ENCODE data around the gene CYTH4. TPM values are rescaled to one million over a fixed set of nuclear protein-coding genes. Genes with fewer than 3 reads are reported as not detected.

The CYTH4 gene
- total RNA-seq, 2 donors from 2014 or later: 50.8 to 78.0 TPM

GRCh38 chr22:37343863-37344734, 61.8 kb downstream of the CYTH4 start:
- Histone ChIP-seq H3K4me3 (no peak overlapping the region), H3K9me3 (no peaks in the 10 kb centered on the region), H3K4me1 (ENCODE audit: control insufficient read depth in 1 of 2, low read depth in 2 of 2) (no peaks in the 10 kb centered on the region), H3K36me3 (no peaks in the 10 kb centered on the region), H3K27me3 (replicated peaks; ENCODE audit: insufficient read depth) (no peaks in the 10 kb centered on the region), H3K27ac (no peak overlapping the region)
- no peak for ATAC-seq (ENCODE audit: insufficient number of reproducible peaks, low FRiP score, low read depth)
- DNase-seq (ENCODE audit: low spot score): no peak
- TF ChIP-seq, protein P1, sequence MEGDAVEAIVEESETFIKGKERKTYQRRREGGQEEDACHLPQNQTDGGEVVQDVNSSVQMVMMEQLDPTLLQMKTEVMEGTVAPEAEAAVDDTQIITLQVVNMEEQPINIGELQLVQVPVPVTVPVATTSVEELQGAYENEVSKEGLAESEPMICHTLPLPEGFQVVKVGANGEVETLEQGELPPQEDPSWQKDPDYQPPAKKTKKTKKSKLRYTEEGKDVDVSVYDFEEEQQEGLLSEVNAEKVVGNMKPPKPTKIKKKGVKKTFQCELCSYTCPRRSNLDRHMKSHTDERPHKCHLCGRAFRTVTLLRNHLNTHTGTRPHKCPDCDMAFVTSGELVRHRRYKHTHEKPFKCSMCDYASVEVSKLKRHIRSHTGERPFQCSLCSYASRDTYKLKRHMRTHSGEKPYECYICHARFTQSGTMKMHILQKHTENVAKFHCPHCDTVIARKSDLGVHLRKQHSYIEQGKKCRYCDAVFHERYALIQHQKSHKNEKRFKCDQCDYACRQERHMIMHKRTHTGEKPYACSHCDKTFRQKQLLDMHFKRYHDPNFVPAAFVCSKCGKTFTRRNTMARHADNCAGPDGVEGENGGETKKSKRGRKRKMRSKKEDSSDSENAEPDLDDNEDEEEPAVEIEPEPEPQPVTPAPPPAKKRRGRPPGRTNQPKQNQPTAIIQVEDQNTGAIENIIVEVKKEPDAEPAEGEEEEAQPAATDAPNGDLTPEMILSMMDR (IDR thresholded peaks at IDR 0.05): no peak

DNA sequence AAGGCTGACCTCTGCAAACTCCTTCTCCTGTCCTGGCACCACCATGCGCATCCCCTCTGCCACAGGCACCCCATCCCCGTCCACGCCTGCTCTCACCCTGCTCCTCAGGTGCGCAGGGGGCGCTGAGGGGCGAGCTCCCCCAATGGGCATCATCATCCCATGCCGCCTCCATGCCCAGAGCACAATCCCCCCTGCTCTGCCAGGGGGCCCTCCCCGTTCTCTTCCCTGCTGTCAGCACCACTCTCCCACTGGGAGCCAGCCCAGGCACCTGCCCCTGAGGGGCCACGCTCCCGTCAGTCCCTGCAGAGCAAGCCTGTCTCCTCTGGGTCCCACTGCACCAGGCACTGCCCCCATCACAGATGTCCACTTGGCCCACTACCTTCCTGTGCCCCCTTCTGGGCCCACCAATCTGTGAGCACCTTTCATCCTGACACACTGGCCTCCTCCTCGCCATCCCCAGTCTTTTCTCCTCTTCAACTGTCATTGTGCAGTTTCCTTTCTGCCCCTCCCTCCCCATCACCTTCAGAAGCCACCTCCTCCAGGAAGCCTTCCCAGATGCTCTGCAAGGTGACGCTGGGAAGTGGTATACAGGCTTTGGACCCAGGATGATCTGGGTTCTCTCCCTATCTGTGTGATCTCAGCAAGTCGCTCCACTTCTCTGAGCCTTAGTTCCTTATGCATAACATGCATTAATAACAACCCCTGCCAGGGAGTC, 62.6 kb downstream of the CYTH4 start:
- no peaks in the 10 kb centered on the region for H3K36me3 ChIP-seq
- H3K4me3 ChIP-seq: no peak overlapping the region
- H3K27me3 ChIP-seq (replicated peaks; ENCODE audit: insufficient read depth): no peaks in the 10 kb centered on the region
- H3K27ac ChIP-seq: no peak overlapping the region
- TF ChIP-seq, protein P1 (IDR thresholded peaks at IDR 0.05): no peak
- ATAC-seq (ENCODE audit: insufficient number of reproducible peaks, low FRiP score, low read depth): no peak
- H3K9me3 ChIP-seq: no peaks in the 10 kb centered on the region
- no peaks in the 10 kb centered on the region for H3K4me1 ChIP-seq (ENCODE audit: control insufficient read depth in 1 of 2, low read depth in 2 of 2)
- DNase-seq (ENCODE audit: low spot score): no peak

DNA sequence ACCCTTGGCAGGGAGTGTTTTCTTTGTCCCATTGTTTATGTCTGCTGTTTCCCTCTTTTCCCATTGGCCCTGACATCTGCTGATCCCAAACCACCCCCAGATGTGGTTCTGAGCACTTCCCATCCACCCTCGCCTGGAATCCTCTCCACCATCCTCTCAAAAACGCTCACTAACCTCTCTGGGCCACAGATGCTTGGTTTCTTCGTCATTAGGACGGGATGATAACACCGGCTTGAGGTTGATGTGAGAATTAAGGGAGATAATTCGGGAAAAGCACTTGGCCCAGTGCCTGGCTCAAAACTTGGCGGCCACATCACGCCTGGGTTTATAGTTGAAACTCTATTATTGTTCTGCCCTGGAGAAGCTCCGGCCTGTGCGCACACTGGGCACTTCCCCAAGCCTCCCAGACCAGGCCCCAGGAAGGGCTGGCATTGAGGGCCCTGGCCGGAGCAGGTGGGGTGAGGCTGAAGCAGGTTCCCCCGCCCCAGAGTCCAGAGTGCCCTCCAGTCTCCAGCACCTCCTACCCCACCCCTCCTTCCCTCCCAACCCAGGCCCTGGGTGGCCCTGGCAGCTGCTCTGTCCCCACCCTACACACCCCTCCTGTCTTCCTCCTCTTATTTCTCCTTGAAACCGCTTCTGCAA, 63.7 kb downstream of the CYTH4 start:
- H3K36me3 ChIP-seq: no peaks in the 10 kb centered on the region
- no peak overlapping the region for H3K4me3 ChIP-seq
- ATAC-seq (ENCODE audit: insufficient number of reproducible peaks, low FRiP score, low read depth) (no peak), DNase-seq (ENCODE audit: low spot score) (no peak)
- no peaks in the 10 kb centered on the region for H3K4me1 ChIP-seq (ENCODE audit: control insufficient read depth in 1 of 2, low read depth in 2 of 2)
- H3K27me3 ChIP-seq (replicated peaks; ENCODE audit: insufficient read depth): no peaks in the 10 kb centered on the region
- TF ChIP-seq, protein P1 (IDR thresholded peaks at IDR 0.05): no peak
- no peak overlapping the region for H3K27ac ChIP-seq
- no peaks in the 10 kb centered on the region for H3K9me3 ChIP-seq

DNA sequence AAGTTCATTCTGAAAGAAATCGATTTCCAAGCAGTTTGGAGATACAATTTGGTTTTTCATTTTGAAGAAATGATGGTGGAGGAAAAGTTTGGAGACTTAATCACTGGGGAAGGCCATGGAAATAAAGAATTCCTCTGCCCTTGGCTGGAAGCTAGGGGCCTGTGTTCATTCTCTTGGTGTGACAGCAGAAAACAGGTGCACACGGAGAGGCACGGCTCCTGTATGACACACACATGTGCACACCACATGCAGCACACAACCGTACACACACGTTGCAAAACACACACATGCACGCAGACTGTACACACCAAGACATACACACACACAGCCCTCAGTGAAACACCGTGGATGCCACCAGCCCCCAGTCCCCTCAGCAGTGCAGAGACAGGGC, 64.2 kb downstream of the CYTH4 start:
- Histone ChIP-seq H3K36me3 (no peaks in the 10 kb centered on the region), H3K4me3 (no peak overlapping the region), H3K9me3 (no peaks in the 10 kb centered on the region), H3K27me3 (replicated peaks; ENCODE audit: insufficient read depth) (no peaks in the 10 kb centered on the region), H3K27ac (no peak overlapping the region), H3K4me1 (ENCODE audit: control insufficient read depth in 1 of 2, low read depth in 2 of 2) (no peaks in the 10 kb centered on the region)
- ATAC-seq (ENCODE audit: insufficient number of reproducible peaks, low FRiP score, low read depth): no peak
- no peak for DNase-seq (ENCODE audit: low spot score)
- TF ChIP-seq, protein P1 (IDR thresholded peaks at IDR 0.05): no peak

Measured in thoracic aorta (tissue), 2 donors.